ENCODE measurements around the gene CPNE5.

The CPNE5 gene

GRCh38 chr6:36874443-36875249 lies 35.4 kb upstream of the CPNE5 start, which contains the start of gene PPIL1:
PPIL1 (minus strand) TSS chr6:36874803; CDS start chr6:36874772, 31 bp downstream.
- peak; percentile 92 for DNase-seq (ENCODE audit: low spot score)
- no peak for TF ChIP-seq CTCF (IDR thresholded peaks at IDR 0.05; ENCODE audit: extremely low read depth, missing control alignments)

GRCh38 chr6:36873612-36874442 lies 34.6 kb upstream of the CPNE5 start:
- TF ChIP-seq CTCF (IDR thresholded peaks at IDR 0.05; ENCODE audit: extremely low read depth, missing control alignments), result no peak
- peak; percentile 35 for DNase-seq (ENCODE audit: low spot score)

- no peak for DNase-seq (ENCODE audit: low spot score)
- TF ChIP-seq CTCF (IDR thresholded peaks at IDR 0.05; ENCODE audit: extremely low read depth, missing control alignments), result no peak
Observed at GRCh38 chr6:36873115-36873514, 33.9 kb upstream of the CPNE5 start.

GRCh38 chr6:36871686-36872085 lies 32.4 kb upstream of the CPNE5 start:
- TF ChIP-seq CTCF (IDR thresholded peaks at IDR 0.05; ENCODE audit: extremely low read depth, missing control alignments), result no peak
- no peak for DNase-seq (ENCODE audit: low spot score)

GRCh38 chr6:36867471-36868224 lies 28.4 kb upstream of the CPNE5 start:
- TF ChIP-seq CTCF (IDR thresholded peaks at IDR 0.05; ENCODE audit: extremely low read depth, missing control alignments), result no peak
- no peak for DNase-seq (ENCODE audit: low spot score)

- TF ChIP-seq CTCF (IDR thresholded peaks at IDR 0.05; ENCODE audit: extremely low read depth, missing control alignments), result no peak
- no peak for DNase-seq (ENCODE audit: low spot score)
Observed at GRCh38 chr6:36865835-36866234, 26.6 kb upstream of the CPNE5 start.

Measured in GM20000 (cell line).